GM21367 (cell line): ENCODE data around the gene MXRA7.

ENCODE experiments used
- ATAC-seq: cut with Tn5 transposase; IDR thresholded peaks from one replicate; pipeline ENCODE4 v1.9.1; 2021; ENCODE audit not compliant: unreplicated experiment

MXRA7 gene

GRCh38 chr17:76697702-76698465, 12.9 kb downstream of the MXRA7 start:
- ATAC-seq, result no peak

- ATAC-seq, result no peak
Observed at GRCh38 chr17:76696763-76697701, 13.7 kb downstream of the MXRA7 start.

- no peak for ATAC-seq
Observed at GRCh38 chr17:76695059-76695831, 15.5 kb downstream of the MXRA7 start.

- ATAC-seq, result no peak
Observed at GRCh38 chr17:76691379-76692191, 19.2 kb downstream of the MXRA7 start.

- ATAC-seq, result no peak
Observed at GRCh38 chr17:76690596-76691280, 20.0 kb downstream of the MXRA7 start.

GRCh38 chr17:76689859-76690258, 20.9 kb downstream of the MXRA7 start:
- no peak for ATAC-seq

- no peak for ATAC-seq
Observed at GRCh38 chr17:76688165-76688622, 22.6 kb downstream of the MXRA7 start.

GRCh38 chr17:76687298-76688164, 23.2 kb downstream of the MXRA7 start:
- no peak for ATAC-seq

- ATAC-seq, result no peak
Observed at GRCh38 chr17:76686538-76687297, 24.0 kb downstream of the MXRA7 start.

GRCh38 chr17:76685846-76686245, 24.9 kb downstream of the MXRA7 start:
- ATAC-seq, result no peak

- no peak for ATAC-seq
Observed at GRCh38 chr17:76685366-76685765, 25.4 kb downstream of the MXRA7 start.

GRCh38 chr17:76684756-76685155, 26.0 kb downstream of the MXRA7 start:
- ATAC-seq, result no peak

- no peak for ATAC-seq
Observed at GRCh38 chr17:76683921-76684745, 26.6 kb downstream of the MXRA7 start.

GRCh38 chr17:76683011-76683755, 27.6 kb downstream of the MXRA7 start:
- ATAC-seq, result no peak

GRCh38 chr17:76682296-76682695, 28.5 kb downstream of the MXRA7 start:
- no peak for ATAC-seq
